HG03108 (cell line): ENCODE measurements around the gene FOXO3.

Experiments used
- ATAC-seq: cut with Tn5 transposase; IDR thresholded peaks from one replicate; pipeline ENCODE4 v1.9.1; 2021; ENCODE audit warnings: moderate library complexity; ENCODE audit not compliant: unreplicated experiment

Gene FOXO3

GRCh38 chr6:108594151-108594550 lies 33.4 kb downstream of the FOXO3 start:
- no peak for ATAC-seq

GRCh38 chr6:108594640-108595039 lies 33.9 kb downstream of the FOXO3 start:
- no peak for ATAC-seq

- ATAC-seq = no peak
Observed at GRCh38 chr6:108596956-108597355, 36.2 kb downstream of the FOXO3 start.

GRCh38 chr6:108597572-108598304 lies 37.0 kb downstream of the FOXO3 start:
- ATAC-seq = no peak

- peak; percentile 71 for ATAC-seq
Observed at GRCh38 chr6:108598305-108598863, 37.7 kb downstream of the FOXO3 start.

- no peak for ATAC-seq
Observed at GRCh38 chr6:108604156-108604555, 43.4 kb downstream of the FOXO3 start.

GRCh38 chr6:108606250-108606690 lies 45.6 kb downstream of the FOXO3 start:
- ATAC-seq = no peak

GRCh38 chr6:108608453-108609275 lies 47.9 kb downstream of the FOXO3 start:
- no peak for ATAC-seq

- ATAC-seq = no peak
Observed at GRCh38 chr6:108609276-108609769, 48.6 kb downstream of the FOXO3 start.

- no peak for ATAC-seq
Observed at GRCh38 chr6:108610270-108610839, 49.6 kb downstream of the FOXO3 start.

- ATAC-seq = no peak
Observed at GRCh38 chr6:108610957-108611586, 50.4 kb downstream of the FOXO3 start.

GRCh38 chr6:108612852-108613251 lies 52.1 kb downstream of the FOXO3 start:
- no peak for ATAC-seq

GRCh38 chr6:108616544-108616943 lies 55.8 kb downstream of the FOXO3 start:
- no peak for ATAC-seq

- ATAC-seq = no peak
Observed at GRCh38 chr6:108616973-108617372, 56.3 kb downstream of the FOXO3 start.

GRCh38 chr6:108618623-108619152 lies 58.0 kb downstream of the FOXO3 start:
- ATAC-seq = no peak

GRCh38 chr6:108619431-108620197 lies 58.9 kb downstream of the FOXO3 start:
- ATAC-seq = no peak

- no peak for ATAC-seq
Observed at GRCh38 chr6:108621117-108621516, 60.4 kb downstream of the FOXO3 start.

- ATAC-seq = no peak
Observed at GRCh38 chr6:108622641-108623298, 62.1 kb downstream of the FOXO3 start.

GRCh38 chr6:108623995-108624394 lies 63.3 kb downstream of the FOXO3 start:
- ATAC-seq = no peak
